Progenitor cell of endocrine pancreas (in vitro differentiated cells): ENCODE results near the gene ROMO1. TPM values are rescaled to one million over a fixed set of nuclear protein-coding genes. Genes with fewer than 3 reads are reported as not detected.
"Not testable (repeated sequence)": the region's sequence is repeated elsewhere in the genome, so short reads cannot be mapped to it uniquely, and the experiment has no call there.

Experiments
- DNase-seq: peaks from one replicate; pipeline ENCODE4 v3.0.0; 2021; ENCODE audit warnings: low spot score; ENCODE audit not compliant: unreplicated experiment
- H3K27ac Mint-ChIP-seq: 2 replicates; pipeline ENCODE4 v1.8.0; 2021; ENCODE audit warnings: mild to moderate bottlenecking, moderate library complexity, mixed read lengths
- H3K27me3 Mint-ChIP-seq: 2 replicates; pipeline ENCODE4 v1.8.0; 2021; ENCODE audit warnings: mixed read lengths
- H3K36me3 Mint-ChIP-seq: 2 replicates; pipeline ENCODE4 v1.8.0; 2022; ENCODE audit warnings: mixed read lengths; ENCODE audit not compliant: insufficient read depth
- H3K4me1 Mint-ChIP-seq: 2 replicates; pipeline ENCODE4 v1.8.0; 2021; ENCODE audit warnings: low read depth, mixed read lengths
- H3K4me3 Mint-ChIP-seq: 2 replicates; pipeline ENCODE4 v1.8.0; 2021; ENCODE audit warnings: low read depth, mild to moderate bottlenecking, moderate library complexity, mixed read lengths
- H3K9me3 Mint-ChIP-seq: 2 replicates; pipeline ENCODE4 v1.8.0; 2021; ENCODE audit warnings: low read depth, mixed read lengths
- total RNA-seq: library from RNA; stranded (reverse); gene quantifications from 2 replicates; pipeline ENCODE4 v1.2.1, GENCODE V29; 2021
- TF ChIP-seq, protein P1 (sequence below): fragments of 200-600 bp; sonication (generic); IDR thresholded peaks from one replicate; pipeline ENCODE4 v1.5.0; 2021; ENCODE audit warnings: antibody characterized with exemption, mild to moderate bottlenecking; ENCODE audit not compliant: unreplicated experiment

ROMO1 gene
- total RNA-seq, 1 donor from 2014 or later, result 129 TPM

DNA sequence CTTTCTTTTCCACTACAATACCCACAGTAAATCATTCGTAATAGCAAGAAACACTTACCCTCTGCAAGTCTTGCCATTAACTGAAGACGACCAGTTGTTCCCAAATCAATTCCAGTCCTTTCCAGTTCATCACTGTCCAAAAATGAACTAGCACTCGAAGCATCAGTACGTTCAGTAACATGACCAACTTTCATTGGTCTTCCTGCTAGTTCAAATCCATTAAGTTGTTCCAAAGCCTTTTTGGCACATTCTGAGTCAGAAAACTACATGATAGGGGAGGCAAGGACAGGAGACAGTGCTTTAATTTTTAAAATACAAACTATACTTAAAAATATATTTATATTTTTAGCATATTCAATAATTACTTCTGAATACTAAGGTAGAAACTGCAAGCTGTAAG is 14.9 kb downstream of the ROMO1 start:
- Mint-ChIP-seq H3K4me1 (peaks cover 5% of the 10 kb centered on the region), H3K9me3 (no peaks in the 10 kb centered on the region), H3K27ac (no peak overlapping the region), H3K4me3 (no peak overlapping the region), H3K36me3 (peaks cover 36% of the 10 kb centered on the region), H3K27me3 (no peaks in the 10 kb centered on the region)
- DNase-seq, result no peak
- TF ChIP-seq, protein P1, sequence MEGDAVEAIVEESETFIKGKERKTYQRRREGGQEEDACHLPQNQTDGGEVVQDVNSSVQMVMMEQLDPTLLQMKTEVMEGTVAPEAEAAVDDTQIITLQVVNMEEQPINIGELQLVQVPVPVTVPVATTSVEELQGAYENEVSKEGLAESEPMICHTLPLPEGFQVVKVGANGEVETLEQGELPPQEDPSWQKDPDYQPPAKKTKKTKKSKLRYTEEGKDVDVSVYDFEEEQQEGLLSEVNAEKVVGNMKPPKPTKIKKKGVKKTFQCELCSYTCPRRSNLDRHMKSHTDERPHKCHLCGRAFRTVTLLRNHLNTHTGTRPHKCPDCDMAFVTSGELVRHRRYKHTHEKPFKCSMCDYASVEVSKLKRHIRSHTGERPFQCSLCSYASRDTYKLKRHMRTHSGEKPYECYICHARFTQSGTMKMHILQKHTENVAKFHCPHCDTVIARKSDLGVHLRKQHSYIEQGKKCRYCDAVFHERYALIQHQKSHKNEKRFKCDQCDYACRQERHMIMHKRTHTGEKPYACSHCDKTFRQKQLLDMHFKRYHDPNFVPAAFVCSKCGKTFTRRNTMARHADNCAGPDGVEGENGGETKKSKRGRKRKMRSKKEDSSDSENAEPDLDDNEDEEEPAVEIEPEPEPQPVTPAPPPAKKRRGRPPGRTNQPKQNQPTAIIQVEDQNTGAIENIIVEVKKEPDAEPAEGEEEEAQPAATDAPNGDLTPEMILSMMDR, result no peak

DNA sequence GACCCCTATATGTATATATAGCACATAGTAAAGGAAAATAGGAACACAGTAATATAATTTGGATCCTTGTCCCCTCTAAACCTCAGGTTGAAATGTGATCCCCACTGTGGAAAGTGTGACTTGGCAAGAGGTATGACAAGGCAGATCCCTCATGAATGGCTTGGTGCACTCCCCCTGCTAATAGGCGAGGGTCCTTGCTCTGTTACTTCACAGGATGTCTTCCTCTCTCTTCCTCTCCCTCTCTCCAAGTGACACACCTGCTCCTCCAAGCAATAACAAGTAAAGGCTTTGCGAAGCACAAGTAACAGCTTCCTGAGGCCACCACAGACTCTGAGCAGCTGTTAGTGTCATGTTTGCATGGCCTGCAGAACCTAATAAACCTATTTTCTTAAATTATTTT is 16.4 kb downstream of the ROMO1 start:
- Mint-ChIP-seq H3K4me3 (no peak overlapping the region), H3K27ac (peak overlapping the region; percentile 58), H3K36me3 (peaks cover 40% of the 10 kb centered on the region), H3K9me3 (no peaks in the 10 kb centered on the region), H3K4me1 (peaks cover 2% of the 10 kb centered on the region), H3K27me3 (no peaks in the 10 kb centered on the region)
- TF ChIP-seq, protein P1, result no peak
- no peak for DNase-seq

DNA sequence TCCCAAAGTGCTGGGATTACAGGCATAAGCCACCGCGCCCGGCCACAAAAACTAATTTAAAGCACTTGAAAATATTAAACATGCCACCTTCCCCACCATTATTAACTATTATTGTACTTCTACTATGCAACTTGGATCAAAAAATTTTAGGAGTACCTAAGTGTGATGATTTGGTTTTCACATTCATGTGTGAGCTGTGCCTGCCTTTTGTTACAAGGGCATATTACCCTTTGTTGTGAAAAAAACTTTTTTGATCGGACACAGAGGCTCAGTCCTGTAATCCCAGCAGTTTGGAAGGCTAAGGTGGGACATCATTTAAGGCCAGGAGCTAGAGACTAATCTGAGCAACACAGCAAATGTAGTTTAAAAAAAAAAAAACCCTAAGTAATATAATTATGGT is 17.1 kb downstream of the ROMO1 start:
- H3K27ac Mint-ChIP-seq, result no peak overlapping the region
- no peak for DNase-seq
- no peak overlapping the region for H3K4me3 Mint-ChIP-seq
- no peaks in the 10 kb centered on the region for H3K9me3 Mint-ChIP-seq
- H3K4me1 Mint-ChIP-seq, result no peaks in the 10 kb centered on the region
- H3K36me3 Mint-ChIP-seq, result peaks cover 39% of the 10 kb centered on the region
- TF ChIP-seq, protein P1, result no peak
- no peaks in the 10 kb centered on the region for H3K27me3 Mint-ChIP-seq

DNA sequence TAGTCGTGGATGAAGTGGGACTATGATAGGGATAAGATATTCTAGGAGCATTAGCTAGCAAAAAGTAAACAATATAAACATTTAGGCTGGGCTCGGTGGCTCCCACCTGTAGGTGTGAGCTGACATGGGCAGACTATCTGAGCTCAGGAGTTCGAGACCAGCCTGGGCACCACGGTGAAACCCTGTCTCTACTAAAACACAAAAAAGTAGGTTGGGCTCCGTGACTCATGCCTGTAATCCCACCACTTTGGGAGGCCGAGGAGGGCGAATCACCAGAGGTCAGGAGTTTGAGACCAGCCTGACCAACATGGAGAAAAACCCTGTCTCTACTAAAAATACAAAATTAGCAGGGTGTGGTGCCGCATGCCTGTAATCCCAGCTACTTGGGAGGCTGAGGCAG is 19.1 kb downstream of the ROMO1 start:
- peak overlapping the region; percentile 71 for H3K27ac Mint-ChIP-seq
- not testable (repeated sequence) for H3K27me3 Mint-ChIP-seq, H3K4me3 Mint-ChIP-seq, DNase-seq, H3K4me1 Mint-ChIP-seq, H3K9me3 Mint-ChIP-seq
- peaks cover 43% of the 10 kb centered on the region for H3K36me3 Mint-ChIP-seq

DNA sequence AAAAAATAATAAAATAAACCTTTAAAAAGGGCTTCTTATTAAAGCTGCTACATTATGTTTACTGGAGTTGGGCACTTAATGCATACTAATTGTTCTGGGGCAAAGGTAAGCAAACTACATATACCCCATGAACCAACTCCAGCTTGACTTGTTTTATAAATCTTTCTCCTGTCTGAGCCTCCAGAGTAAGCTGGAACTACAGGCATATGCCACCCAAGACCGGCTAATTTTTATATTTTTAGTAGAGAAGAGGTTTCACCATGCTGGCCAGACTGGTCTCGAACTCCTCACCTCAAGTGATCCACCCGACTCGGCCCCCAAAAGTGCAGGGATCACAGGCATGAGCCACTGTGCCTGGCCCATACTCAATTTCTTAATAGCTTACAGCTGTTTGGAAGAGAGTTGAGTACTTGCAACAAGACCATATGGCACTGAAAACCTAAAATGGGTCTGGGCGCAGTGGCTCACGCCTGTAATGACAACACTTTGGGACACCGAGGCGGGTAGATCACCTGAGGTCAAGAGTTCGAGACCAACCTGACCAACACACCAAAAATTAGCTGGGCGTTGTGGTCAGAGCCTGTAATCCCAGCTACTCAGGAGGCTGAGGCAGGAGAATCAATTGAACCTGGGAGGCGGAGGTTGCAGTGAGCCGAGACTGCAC is 19.9 kb downstream of the ROMO1 start:
- H3K27ac Mint-ChIP-seq, result no peak overlapping the region
- TF ChIP-seq, protein P1, result no peak
- H3K4me1 Mint-ChIP-seq, result no peaks in the 10 kb centered on the region
- H3K36me3 Mint-ChIP-seq, result peaks cover 41% of the 10 kb centered on the region
- no peaks in the 10 kb centered on the region for H3K27me3 Mint-ChIP-seq
- DNase-seq, result no peak
- no peak overlapping the region for H3K4me3 Mint-ChIP-seq
- H3K9me3 Mint-ChIP-seq, result no peaks in the 10 kb centered on the region

DNA sequence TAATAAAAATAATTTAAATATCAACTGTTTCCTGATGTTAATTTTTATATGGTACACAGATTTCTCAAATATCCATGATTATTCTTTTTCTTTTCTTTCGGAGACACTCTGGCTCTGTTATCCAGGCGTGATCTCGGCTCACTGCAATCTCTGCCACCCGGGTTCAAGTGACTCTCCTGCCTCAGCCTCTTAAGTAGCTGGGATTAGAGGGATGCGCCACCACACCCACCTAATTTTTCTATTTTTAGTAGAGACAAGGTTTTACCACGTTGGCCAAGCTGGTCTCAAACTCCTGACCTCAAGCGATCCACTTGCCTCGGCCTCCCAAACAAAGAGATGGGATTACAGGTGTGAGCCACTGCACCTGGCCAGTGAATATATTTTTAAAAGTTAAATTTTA is 20.5 kb downstream of the ROMO1 start:
- Mint-ChIP-seq H3K36me3 (peaks cover 43% of the 10 kb centered on the region), H3K9me3 (no peaks in the 10 kb centered on the region), H3K4me3 (no peak overlapping the region), H3K27ac (no peak overlapping the region), H3K4me1 (no peaks in the 10 kb centered on the region), H3K27me3 (no peaks in the 10 kb centered on the region)
- TF ChIP-seq, protein P1, result no peak
- no peak for DNase-seq
